GOT3 (cell line): ENCODE results near the gene DNAH6.
"Not testable (repeated sequence)": the region's sequence is repeated elsewhere in the genome, so short reads cannot be mapped to it uniquely, and the experiment has no call there.

ENCODE experiments used
- DNase-seq: peaks from one replicate; lab custom pipeline; 2025; ENCODE audit warnings: mixed read lengths; lab: John Stamatoyannopoulos, UW

The DNAH6 gene

DNA sequence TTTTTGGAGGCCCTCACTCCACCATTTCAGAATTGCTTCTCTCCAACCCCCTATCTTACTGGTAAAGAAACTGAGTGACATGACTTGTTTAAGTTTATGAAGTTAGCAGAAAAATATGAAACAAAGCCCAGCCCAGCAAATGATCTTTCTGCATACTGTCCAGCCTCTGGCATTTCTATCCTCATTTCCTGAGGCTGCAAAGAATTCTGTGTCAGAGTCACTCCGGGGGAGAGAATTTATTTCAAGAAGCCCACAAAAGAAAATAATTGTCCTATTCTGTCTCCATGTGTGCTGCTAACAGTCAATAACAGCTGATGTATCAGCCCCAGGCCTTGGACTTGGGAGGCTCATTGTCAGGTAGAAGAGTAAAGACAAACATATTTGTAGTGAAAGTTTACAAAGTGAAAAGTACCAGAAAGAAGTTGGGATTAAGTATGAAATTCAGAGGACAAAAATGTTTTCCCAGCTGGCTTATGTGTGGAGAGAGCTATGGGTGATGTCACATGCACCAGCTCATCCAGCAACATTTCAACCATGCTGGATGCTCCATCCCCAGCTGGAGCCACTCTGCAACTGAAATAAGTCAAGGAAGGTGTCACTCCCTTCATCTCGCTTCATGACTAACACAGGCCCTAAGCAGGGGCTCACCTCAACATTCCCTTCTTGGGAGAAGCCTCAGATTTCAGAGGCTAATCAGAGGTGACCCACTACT, 322.3 kb downstream of the DNAH6 start:
- no peak for DNase-seq

- no peak for DNase-seq
Observed at GRCh38 chr2:84839851-84840250, 323.6 kb downstream of the DNAH6 start.

DNA sequence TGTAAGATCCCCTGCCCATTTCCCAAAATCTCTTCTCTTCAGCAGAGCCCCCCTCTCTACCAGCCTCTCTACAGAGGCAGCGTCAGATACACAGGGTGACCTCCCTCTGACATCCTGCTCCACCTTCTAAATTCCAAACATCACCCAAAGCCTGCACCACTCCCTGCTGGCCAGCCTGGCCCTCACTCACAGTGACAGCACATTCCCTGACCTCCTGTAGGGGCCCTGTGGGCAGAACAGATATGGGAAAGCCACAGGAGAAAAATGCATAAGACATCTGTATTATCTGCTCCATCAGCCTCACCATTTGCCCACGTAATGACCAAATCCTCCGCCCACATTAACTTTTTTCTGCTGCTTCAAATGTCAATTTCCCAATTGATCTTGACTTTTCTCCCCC, 324.0 kb downstream of the DNAH6 start:
- DNase-seq, result no peak

DNA sequence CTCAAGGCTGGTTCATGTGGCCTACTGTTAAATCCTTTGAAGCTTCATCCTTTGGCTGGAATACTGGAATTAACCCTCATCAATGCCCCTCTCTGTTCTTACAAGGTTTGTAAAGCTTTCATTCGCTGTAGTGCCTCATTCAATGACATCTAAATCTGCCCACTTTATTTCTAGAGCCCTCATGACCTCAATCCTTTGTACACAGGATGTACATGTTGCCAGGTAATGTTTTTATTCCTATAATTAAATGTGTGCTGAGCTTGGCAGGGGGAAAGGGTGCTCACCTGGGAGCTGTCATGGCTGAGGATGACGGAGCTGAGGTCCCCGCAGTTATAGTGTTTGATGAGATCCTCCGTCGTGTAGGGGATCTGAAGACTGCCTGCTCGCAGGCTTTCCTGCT, 325.3 kb downstream of the DNAH6 start:
- no peak for DNase-seq

DNA sequence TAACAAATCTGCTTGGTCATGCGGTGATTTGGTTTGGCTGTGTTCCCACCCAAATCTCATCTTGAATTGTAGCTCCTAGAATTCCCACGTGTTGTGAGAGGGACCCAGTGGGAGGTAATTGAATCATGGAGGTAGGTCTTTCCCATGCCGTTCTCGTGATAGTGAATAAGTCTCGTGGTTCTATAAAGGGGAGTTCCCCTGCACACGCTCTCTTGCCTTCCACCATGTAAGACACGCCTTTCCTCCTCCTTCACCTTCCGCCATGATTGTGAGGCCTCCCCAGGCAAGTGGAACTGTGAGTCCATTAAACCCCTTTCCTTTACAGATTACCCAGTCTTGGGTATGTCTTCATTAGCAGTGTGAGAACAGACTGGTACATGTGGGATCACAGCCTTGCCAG, 327.8 kb downstream of the DNAH6 start:
- DNase-seq, result no peak

DNA sequence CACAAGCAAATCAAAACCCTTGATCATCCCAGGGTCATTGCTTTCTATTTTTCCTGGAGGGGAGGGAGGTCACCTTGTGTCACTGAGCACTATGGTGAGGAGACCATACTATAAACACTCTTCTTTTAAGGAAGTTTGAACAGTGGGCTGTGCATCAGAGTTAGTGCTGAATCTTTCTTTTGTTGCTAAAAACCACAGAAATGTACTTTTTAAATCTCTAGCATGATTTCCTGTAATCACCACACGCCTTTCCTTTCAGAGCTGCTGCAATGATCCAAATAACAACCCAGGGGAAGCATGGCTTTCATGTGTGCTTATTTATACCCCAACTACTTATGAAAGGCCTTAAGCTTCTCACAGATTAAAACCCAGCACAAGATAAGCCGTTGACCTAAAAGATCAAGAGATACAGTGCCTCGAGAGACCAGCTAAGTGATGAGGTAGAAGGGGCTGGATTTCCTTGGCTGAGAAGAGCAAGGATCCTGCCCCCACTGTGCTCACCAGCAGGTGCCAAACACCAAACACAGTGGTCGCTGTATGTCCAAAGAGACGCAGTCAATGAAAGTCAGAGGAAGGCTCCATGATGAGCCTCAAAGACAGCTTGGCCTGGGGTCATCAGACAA, 329.9 kb downstream of the DNAH6 start:
- no peak for DNase-seq

DNA sequence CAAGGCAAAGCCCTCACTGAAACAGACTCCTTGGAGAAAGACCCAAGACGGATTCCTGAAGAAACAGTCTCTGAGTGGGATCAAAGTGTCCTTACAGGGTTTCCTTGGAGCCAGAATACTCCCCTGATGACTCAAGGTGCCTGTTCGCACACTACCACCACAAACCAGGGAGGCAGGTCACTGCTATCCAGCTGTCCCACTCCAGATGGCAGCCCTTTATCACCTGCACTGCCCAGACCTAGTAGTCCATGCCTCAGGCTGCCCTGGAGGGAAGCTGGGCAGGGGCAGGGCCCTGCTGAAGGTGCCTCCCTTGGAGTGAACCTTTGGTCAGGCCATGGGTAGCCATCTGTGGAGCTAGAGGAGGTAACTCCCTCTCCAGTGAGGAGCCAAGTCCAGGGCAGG, 330.4 kb downstream of the DNAH6 start:
- DNase-seq, result no peak

GRCh38 chr2:84847326-84848050, 331.2 kb downstream of the DNAH6 start:
- no peak for DNase-seq

- DNase-seq, result no peak
Observed at GRCh38 chr2:84849271-84849952, 333.1 kb downstream of the DNAH6 start.

GRCh38 chr2:84850471-84850870, 334.2 kb downstream of the DNAH6 start:
- DNase-seq, result no peak

DNA sequence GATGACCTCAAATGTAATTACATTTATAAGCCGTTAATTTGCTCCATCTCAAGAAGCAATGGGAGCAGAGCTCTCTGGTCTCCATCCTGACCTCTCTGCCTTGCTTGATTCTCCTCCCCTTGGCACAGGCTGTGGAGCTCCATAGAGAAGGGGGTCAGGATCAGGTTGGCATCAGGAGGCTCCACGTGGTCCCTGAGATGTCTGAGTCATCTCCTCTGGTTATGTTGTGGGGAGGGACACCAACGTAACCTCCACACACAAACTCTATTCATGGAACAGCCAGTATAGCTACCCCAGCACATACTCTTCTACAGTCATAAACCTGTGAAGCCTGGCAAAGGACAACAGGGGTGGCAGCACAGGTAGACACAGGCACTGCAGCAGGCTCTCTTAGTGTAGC, 335.6 kb downstream of the DNAH6 start:
- DNase-seq, result no peak

DNA sequence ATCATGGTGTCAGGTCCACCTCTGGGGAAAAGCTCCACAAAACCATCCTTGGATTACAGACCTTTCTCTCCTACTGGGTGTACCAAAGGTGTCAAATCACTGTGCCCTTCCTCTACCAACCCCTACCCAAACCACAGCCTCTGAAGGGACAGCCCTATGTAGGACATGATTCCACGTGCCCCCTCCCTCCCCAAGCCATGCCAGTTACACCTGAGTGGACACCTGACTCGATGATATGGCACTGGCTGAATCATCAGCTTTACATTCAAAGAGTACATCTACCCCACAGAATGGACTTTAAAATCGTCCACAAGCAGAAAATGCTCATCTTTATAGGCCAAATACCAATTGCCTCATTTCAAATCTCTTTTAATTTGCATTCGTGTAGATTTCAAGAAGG, 338.6 kb downstream of the DNAH6 start:
- DNase-seq, result no peak

DNA sequence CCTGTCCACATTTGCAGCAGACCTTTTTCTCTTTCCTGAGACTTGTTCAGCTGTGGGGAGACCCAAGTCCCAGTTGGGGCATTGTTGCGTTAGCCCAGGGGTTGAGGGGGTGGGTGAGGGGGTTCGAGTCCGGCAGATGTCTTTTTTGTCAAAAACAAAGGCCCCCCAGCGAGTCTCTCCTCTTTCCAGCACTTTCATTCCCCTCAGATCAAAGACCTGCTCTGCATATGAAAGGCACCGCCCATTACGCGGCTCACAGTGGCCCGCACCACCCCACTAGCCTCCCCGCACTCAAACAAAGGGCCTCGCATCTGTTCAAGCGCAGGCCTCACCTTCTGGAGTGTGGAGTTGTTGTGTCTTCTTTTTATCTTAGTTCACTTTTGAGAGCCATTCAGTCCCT, 339.4 kb downstream of the DNAH6 start:
- no peak for DNase-seq

- no peak for DNase-seq
Observed at GRCh38 chr2:84856787-84857186, 340.5 kb downstream of the DNAH6 start.

GRCh38 chr2:84857566-84857965, 341.3 kb downstream of the DNAH6 start:
- no peak for DNase-seq

GRCh38 chr2:84858123-84858522, 341.8 kb downstream of the DNAH6 start:
- DNase-seq, result no peak

DNA sequence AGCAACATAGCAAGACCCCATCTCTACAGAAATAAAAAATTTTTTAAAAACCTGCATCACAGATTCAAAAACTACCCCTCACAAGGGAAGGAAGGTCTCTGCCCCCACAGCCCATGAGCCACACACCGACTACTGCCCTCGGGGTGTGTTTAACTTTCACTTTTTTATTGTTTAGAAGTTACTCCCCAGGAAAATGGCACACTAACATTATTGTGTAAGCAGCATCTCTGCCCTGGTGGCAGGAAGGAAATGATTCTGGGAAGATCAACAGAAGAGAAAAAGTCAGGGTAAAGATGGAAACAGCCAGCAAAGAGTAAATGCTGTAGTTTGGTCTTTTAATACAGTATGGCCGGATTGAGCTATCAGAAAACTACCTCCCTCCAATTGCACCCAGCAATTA, 342.6 kb downstream of the DNAH6 start:
- DNase-seq, result no peak

DNA sequence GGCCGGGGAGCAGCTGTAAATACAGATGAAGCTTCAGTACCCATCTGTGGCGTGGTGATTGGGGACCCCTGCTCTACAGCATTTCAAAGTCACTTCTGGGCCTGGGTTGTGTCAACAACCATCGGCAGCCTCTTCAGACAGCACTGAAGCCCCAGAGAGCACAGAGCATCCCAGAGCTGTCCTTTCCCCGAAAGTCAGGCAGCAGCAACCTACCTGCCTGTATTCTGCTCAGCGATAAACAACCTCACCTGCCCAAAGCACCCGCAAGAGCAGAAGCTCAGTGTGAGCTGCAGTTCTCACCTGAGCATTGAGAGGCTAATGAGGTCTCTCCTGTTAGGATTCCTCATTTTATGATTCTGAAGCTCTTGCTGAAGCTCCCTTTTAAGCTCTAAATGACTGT, 345.2 kb downstream of the DNAH6 start:
- DNase-seq, result no peak

GRCh38 chr2:84862006-84862405, 345.7 kb downstream of the DNAH6 start:
- no peak for DNase-seq

GRCh38 chr2:84865181-84865783, 349.0 kb downstream of the DNAH6 start:
- DNase-seq, result no peak

- DNase-seq, result no peak
Observed at GRCh38 chr2:84866122-84866521, 349.8 kb downstream of the DNAH6 start.

GRCh38 chr2:84868327-84868726, 352.0 kb downstream of the DNAH6 start:
- DNase-seq, result not testable (repeated sequence)
